ENCODE measurements around the gene CDK11A.

DNA sequence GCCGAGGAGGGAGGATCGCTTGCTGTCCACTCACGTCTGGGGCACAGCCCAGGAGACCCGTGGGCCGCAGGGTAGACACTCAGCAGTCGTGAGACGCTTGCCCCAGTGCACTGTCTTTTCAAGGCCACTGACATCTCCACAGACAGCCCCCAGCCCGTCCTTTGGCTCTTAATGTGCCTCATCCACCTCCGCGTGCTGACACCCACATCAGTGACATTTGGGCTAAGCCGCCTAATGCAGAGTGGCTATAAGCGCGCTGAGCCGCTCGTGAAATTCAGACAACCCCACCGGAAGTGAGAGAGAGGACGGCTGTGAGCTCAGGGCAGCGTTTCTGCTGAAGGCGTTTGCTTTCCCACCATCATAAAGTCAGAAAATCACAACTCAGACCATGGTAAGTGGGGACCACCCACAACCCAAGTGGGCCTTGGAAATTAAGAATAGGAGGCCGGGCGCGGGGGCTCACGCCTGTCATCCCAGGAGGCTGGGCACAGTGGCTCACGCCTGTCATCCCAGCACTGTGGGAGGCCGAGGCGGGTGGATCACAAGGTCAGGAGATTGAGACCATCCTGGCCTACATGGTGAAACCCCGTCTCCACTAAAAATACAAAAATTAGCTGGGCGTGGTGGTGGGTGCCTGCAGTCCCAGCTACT lies 40.0 kb downstream of the CDK11A start:
- no peak for TF ChIP-seq RAD21 (conservative IDR thresholded peaks at IDR 0.05 in 1 of 2, IDR thresholded peaks at IDR 0.05 in 1 of 2)
- TF ChIP-seq, protein P1, sequence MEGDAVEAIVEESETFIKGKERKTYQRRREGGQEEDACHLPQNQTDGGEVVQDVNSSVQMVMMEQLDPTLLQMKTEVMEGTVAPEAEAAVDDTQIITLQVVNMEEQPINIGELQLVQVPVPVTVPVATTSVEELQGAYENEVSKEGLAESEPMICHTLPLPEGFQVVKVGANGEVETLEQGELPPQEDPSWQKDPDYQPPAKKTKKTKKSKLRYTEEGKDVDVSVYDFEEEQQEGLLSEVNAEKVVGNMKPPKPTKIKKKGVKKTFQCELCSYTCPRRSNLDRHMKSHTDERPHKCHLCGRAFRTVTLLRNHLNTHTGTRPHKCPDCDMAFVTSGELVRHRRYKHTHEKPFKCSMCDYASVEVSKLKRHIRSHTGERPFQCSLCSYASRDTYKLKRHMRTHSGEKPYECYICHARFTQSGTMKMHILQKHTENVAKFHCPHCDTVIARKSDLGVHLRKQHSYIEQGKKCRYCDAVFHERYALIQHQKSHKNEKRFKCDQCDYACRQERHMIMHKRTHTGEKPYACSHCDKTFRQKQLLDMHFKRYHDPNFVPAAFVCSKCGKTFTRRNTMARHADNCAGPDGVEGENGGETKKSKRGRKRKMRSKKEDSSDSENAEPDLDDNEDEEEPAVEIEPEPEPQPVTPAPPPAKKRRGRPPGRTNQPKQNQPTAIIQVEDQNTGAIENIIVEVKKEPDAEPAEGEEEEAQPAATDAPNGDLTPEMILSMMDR (IDR thresholded peaks at IDR 0.05), result no peak
- TF ChIP-seq, protein P2, sequence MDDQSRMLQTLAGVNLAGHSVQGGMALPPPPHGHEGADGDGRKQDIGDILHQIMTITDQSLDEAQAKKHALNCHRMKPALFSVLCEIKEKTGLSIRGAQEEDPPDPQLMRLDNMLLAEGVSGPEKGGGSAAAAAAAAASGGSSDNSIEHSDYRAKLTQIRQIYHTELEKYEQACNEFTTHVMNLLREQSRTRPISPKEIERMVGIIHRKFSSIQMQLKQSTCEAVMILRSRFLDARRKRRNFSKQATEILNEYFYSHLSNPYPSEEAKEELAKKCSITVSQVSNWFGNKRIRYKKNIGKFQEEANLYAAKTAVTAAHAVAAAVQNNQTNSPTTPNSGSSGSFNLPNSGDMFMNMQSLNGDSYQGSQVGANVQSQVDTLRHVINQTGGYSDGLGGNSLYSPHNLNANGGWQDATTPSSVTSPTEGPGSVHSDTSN (IDR thresholded peaks at IDR 0.05), result no peak
- TF ChIP-seq BHLHE40 (IDR thresholded peaks at IDR 0.05; ENCODE audit: low read depth, low read length), result no peak
- TF ChIP-seq KDM1A (IDR thresholded peaks at IDR 0.05; ENCODE audit: low read depth), result no peak
- no peak for TF ChIP-seq POLR2A (IDR thresholded peaks at IDR 0.05; ENCODE audit: low read length)
- TF ChIP-seq CEBPB (IDR thresholded peaks at IDR 0.05), result no peak
- no peak for TF ChIP-seq EP300 (IDR thresholded peaks at IDR 0.05)
- no peak for TF ChIP-seq HDAC2 (IDR thresholded peaks at IDR 0.05)
- TF ChIP-seq, protein P3, sequence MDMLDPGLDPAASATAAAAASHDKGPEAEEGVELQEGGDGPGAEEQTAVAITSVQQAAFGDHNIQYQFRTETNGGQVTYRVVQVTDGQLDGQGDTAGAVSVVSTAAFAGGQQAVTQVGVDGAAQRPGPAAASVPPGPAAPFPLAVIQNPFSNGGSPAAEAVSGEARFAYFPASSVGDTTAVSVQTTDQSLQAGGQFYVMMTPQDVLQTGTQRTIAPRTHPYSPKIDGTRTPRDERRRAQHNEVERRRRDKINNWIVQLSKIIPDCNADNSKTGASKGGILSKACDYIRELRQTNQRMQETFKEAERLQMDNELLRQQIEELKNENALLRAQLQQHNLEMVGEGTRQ (IDR thresholded peaks at IDR 0.05), result no peak

Data from A549 (cell line).